Cardiac muscle cell (in vitro differentiated cells and primary cell): Measurements from ENCODE around the gene IKBIP. TPM values are rescaled to one million over a fixed set of nuclear protein-coding genes. Genes with fewer than 3 reads are reported as not detected.
"Not testable (repeated sequence)": the region's sequence is repeated elsewhere in the genome, so short reads cannot be mapped to it uniquely, and the experiment has no call there.

Experiments
- DNase-seq, 2 donors: peaks; one replicate each; pipeline versions ENCODE4 v3.0.0 to v3.0.0-alpha.2; 2010 to 2017; ENCODE audit warnings: low read depth in 1 of 2, low spot score in 1 of 2
- H3K27ac ChIP-seq: fragments of 200-600 bp; sonication (generic); 2 replicates; pipeline ENCODE4 v1.5.1; 2016
- H3K27me3 ChIP-seq: fragments of 200-600 bp; sonication (generic); 2 replicates; pipeline ENCODE4 v1.6.0; 2016; ENCODE audit warnings: control low read depth
- H3K36me3 ChIP-seq: fragments of 200-600 bp; sonication (generic); 2 replicates; pipeline ENCODE4 v1.5.1; 2016; ENCODE audit warnings: control low read depth
- H3K4me1 ChIP-seq: fragments of 200-600 bp; sonication (generic); 2 replicates; pipeline ENCODE4 v1.8.1; 2017; ENCODE audit warnings: low read depth, mild to moderate bottlenecking, mixed run types
- H3K4me3 ChIP-seq: fragments of 200-600 bp; sonication (generic); 2 replicates; pipeline ENCODE4 v1.5.1; 2016; ENCODE audit warnings: mild to moderate bottlenecking
- H3K9me3 ChIP-seq: fragments of 200-600 bp; sonication (generic); 2 replicates; pipeline ENCODE4 v1.5.1; 2017; ENCODE audit warnings: low read depth, mild to moderate bottlenecking, control low read depth
- CTCF ChIP-seq: IDR thresholded peaks from 2 replicates; pipeline ENCODE4 v1.5.1; 2012; ENCODE audit warnings: low read depth, mild to moderate bottlenecking, low read length
- polyA plus RNA-seq: library from polyadenylated mRNA; unstranded; fragments of >200 nt; fragmentation: Nextera tagmentation; extraction: Ambion mirVana; gene quantifications from 2 replicates; pipeline ENCODE4 v1.2.1, GENCODE V29; 2016
- total RNA-seq: library from RNA; depleted of rRNA; stranded (reverse); fragments of >200 nt; gene quantifications from 2 replicates; pipeline ENCODE4 v1.2.3, GENCODE V29; 2016

The IKBIP gene
- total and polyA plus RNA-seq, 2 experiments from 2014 or later, result 19.7 to 31.7 TPM

DNA sequence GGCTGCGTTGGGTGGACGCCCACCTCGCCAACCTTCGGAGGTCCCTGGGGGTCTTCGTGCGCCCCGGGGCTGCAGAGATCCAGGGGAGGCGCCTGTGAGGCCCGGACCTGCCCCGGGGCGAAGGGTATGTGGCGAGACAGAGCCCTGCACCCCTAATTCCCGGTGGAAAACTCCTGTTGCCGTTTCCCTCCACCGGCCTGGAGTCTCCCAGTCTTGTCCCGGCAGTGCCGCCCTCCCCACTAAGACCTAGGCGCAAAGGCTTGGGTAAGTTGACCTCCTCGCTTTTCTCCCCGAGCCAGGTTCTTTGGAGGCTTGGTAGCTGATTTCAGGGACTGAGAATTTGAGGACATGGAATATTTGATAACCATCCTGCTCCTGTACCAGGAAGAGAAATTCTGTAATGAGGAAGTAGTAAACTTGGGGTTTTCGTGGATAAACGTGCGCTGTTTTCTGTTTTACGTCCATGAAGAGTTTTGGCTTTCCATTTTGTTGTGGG lies 1.0 kb upstream of the IKBIP start:
- peak overlapping the region; percentile 76 for H3K4me3 ChIP-seq
- H3K27ac ChIP-seq, result peak overlapping the region; percentile 95
- H3K27me3 ChIP-seq, result no peaks in the 10 kb centered on the region
- no peak for TF ChIP-seq CTCF
- H3K9me3 ChIP-seq, result no peaks in the 10 kb centered on the region
- H3K4me1 ChIP-seq, result peaks cover 5% of the 10 kb centered on the region
- peaks cover 14% of the 10 kb centered on the region for H3K36me3 ChIP-seq
- DNase-seq, result peak in 1 of 2 donors; percentile 37

GRCh38 chr12:98644433-98644711 lies 216 bp downstream of the IKBIP start:
- Histone ChIP-seq H3K9me3 (no peaks in the 10 kb centered on the region), H3K27me3 (no peaks in the 10 kb centered on the region), H3K4me1 (peaks cover 5% of the 10 kb centered on the region), H3K4me3 (peak overlapping the region; percentile 76), H3K36me3 (peaks cover 9% of the 10 kb centered on the region), H3K27ac (peak overlapping the region; percentile 95)
- TF ChIP-seq CTCF, result no peak
- peak in 1 of 2 donors; percentile 70 for DNase-seq

GRCh38 chr12:98642801-98643200 lies 1.8 kb downstream of the IKBIP start:
- H3K36me3 ChIP-seq, H3K4me1 ChIP-seq, H3K4me3 ChIP-seq, H3K27me3 ChIP-seq, H3K27ac ChIP-seq, H3K9me3 ChIP-seq, DNase-seq: not testable (repeated sequence)

DNA sequence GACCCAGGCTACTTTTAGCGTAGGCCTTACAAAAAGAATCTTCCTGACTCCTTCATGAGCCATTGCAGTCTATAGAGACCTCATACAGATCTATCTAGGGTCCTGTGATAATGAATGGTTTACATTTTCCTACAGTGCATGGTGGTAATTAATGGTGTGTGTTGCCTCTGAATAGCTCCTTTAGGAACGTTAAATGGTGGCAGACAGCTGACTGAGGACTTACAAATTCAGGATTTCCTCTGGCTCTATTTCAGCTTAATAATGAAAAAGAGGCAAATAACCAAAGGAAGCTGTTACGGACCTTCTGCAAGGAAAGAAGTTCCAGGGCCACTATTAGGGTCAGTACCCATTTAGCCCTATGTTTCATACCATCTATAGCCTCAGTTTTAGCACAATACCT lies 5.1 kb downstream of the IKBIP start:
- TF ChIP-seq CTCF, result no peak
- Histone ChIP-seq H3K27me3 (no peaks in the 10 kb centered on the region), H3K36me3 (no peaks in the 10 kb centered on the region), H3K4me3 (no peak overlapping the region), H3K4me1 (peaks cover 5% of the 10 kb centered on the region), H3K9me3 (no peaks in the 10 kb centered on the region), H3K27ac (no peak overlapping the region)
- DNase-seq, result no peak

- no peak for TF ChIP-seq CTCF
These were observed 6.6 kb downstream of the IKBIP start for GRCh38 chr12:98638009-98638408.

DNA sequence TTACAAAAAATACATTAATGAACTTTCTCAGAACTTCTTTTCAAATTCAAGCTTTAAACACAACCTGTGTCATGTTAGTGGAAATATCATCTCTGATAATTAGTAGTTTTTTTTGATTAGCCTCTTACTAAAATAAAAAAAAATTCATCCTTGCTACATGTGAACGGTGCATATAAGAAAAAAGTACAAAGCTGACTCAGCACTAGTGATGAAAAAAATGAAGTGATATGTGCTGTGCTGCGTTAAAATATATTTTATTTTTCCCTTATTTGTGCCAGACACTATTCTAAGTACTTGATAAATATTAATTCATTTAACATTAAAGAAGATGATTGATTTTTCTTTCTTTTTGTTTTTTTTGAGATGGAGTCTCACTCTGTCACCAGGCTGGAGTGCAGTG lies 7.5 kb downstream of the IKBIP start:
- no peaks in the 10 kb centered on the region for H3K36me3 ChIP-seq
- no peaks in the 10 kb centered on the region for H3K9me3 ChIP-seq
- no peak for DNase-seq
- no peak for TF ChIP-seq CTCF
- no peaks in the 10 kb centered on the region for H3K4me1 ChIP-seq
- no peak overlapping the region for H3K27ac ChIP-seq
- H3K4me3 ChIP-seq, result no peak overlapping the region
- no peaks in the 10 kb centered on the region for H3K27me3 ChIP-seq

More at GRCh38 chr12:98638009-98638408, 6.6 kb downstream of the IKBIP start:
- no peak for DNase-seq
- Histone ChIP-seq H3K4me3 (no peak overlapping the region), H3K9me3 (no peaks in the 10 kb centered on the region), H3K4me1 (no peaks in the 10 kb centered on the region), H3K36me3 (no peaks in the 10 kb centered on the region), H3K27ac (no peak overlapping the region), H3K27me3 (no peaks in the 10 kb centered on the region)
